Activated CD8-positive, alpha-beta T cell treated with anti-CD3 and anti-CD28 coated beads for 36 hours (primary cell): ENCODE data around the gene SLC35B2. TPM values are rescaled to one million over a fixed set of nuclear protein-coding genes. Genes with fewer than 3 reads are reported as not detected.

Experiments
- ATAC-seq: fragments of 200-7000 bp; cut with Tn5 transposase; one replicate; pipeline ENCODE4 v1.10.0; 2021; ENCODE audit warnings: mild to moderate bottlenecking, moderate library complexity
- CTCF ChIA-PET: fragments of 350-600 bp; sonication (Branson Sonifier 250); formaldehyde crosslinking; loops from one replicate; lab custom pipeline; 2021; ENCODE audit warnings: antibody characterized with exemption; lab: Charles Lee
- POLR2A ChIA-PET: fragments of 350-600 bp; sonication (Branson Sonifier 250); formaldehyde crosslinking; loops from one replicate; lab custom pipeline; 2021; ENCODE audit warnings: antibody characterized with exemption; lab: Charles Lee
- DNase-seq: peaks from one replicate; pipeline ENCODE4 v3.0.0-alpha.2; 2020
- H3K27ac Mint-ChIP-seq: one replicate; pipeline ENCODE4 v1.8.0; 2021; ENCODE audit warnings: mild to moderate bottlenecking, mixed read lengths
- H3K27me3 Mint-ChIP-seq: one replicate; pipeline ENCODE4 v1.8.0; 2021; ENCODE audit warnings: mixed read lengths
- H3K36me3 Mint-ChIP-seq: one replicate; pipeline ENCODE4 v1.8.0; 2021; ENCODE audit warnings: low read depth, mixed read lengths
- H3K4me1 Mint-ChIP-seq: one replicate; pipeline ENCODE4 v1.8.0; 2021; ENCODE audit warnings: low read depth, mixed read lengths
- H3K4me3 Mint-ChIP-seq: one replicate; pipeline ENCODE4 v1.8.0; 2021; ENCODE audit warnings: mild to moderate bottlenecking, moderate library complexity, mixed read lengths
- H3K9me3 Mint-ChIP-seq: one replicate; pipeline ENCODE4 v1.8.0; 2021; ENCODE audit warnings: mixed read lengths
- CTCF ChIP-seq: fragments of 200-600 bp; IDR thresholded peaks from one replicate; pipeline ENCODE4 v1.8.0; 2022; ENCODE audit warnings: antibody characterized with exemption, mild to moderate bottlenecking
- intact Hi-C: fragments of 100-400 bp; cut with micrococcal nuclease; formaldehyde crosslinking; loops from one replicate; pipeline ENCODE4 v1.10.0; 2022
- total RNA-seq, 2 experiments: library from RNA; stranded (reverse); gene quantifications; one replicate each; pipeline ENCODE4 v1.2.3, GENCODE V29; 2021

SLC35B2 gene
- total RNA-seq, 2 experiments from 2014 or later: 15.4 to 16.7 TPM

- TF ChIP-seq CTCF: no peak
- CTCF ChIA-PET: interaction anchor here (0.8 to 1.8 kb wide), 5 partner anchors 9 to 80 kb away, joined by 3 to 6 read pairs (median 4); no protein-coding TSS in a partner anchor
- Mint-ChIP-seq H3K27me3 (peaks cover 2% of the 10 kb centered on the region), H3K4me1 (peaks cover 72% of the 10 kb centered on the region), H3K4me3 (peak overlapping the region; percentile 100), H3K9me3 (no peaks in the 10 kb centered on the region), H3K36me3 (peaks cover 73% of the 10 kb centered on the region), H3K27ac (peak overlapping the region; percentile 62)
- ATAC-seq (no peak), DNase-seq (no peak)
- POLR2A ChIA-PET: interaction anchor here (0.6 to 17.2 kb wide), 5 partner anchors 6 to 64 kb away, joined by 3 to 486 read pairs (median 5); partner anchors contain the start of gene HSP90AB1
- intact Hi-C loops: no loop called here
Measured at GRCh38 chr6:44251576-44252524, 5.5 kb downstream of the SLC35B2 start.

- H3K36me3 Mint-ChIP-seq: peaks cover 74% of the 10 kb centered on the region
- TF ChIP-seq CTCF: no peak
- peak overlapping the region; percentile 100 for H3K4me3 Mint-ChIP-seq
- intact Hi-C loops: no loop called here
- POLR2A ChIA-PET: interaction anchor here (1.0 to 17.2 kb wide), 4 partner anchors 5 to 18 kb away, joined by 5 to 486 read pairs (median 16); partner anchors contain the start of gene HSP90AB1
- peaks cover 65% of the 10 kb centered on the region for H3K4me1 Mint-ChIP-seq
- CTCF ChIA-PET: interaction anchor here (0.8 to 1.6 kb wide), 3 partner anchors 11 to 14 kb away, joined by 3 to 5 read pairs (median 4); no protein-coding TSS in a partner anchor
- peak overlapping the region; percentile 100 for H3K27ac Mint-ChIP-seq
- ATAC-seq (no peak), DNase-seq (no peak)
- H3K27me3 Mint-ChIP-seq: peaks cover 3% of the 10 kb centered on the region
- no peaks in the 10 kb centered on the region for H3K9me3 Mint-ChIP-seq
Measured at GRCh38 chr6:44250718-44251123, 6.6 kb downstream of the SLC35B2 start.

GRCh38 chr6:44250067-44250717 is 7.1 kb downstream of the SLC35B2 start:
- intact Hi-C loops: no loop called here
- Mint-ChIP-seq H3K27ac (peak overlapping the region; percentile 100), H3K4me3 (peak overlapping the region; percentile 100), H3K36me3 (peaks cover 72% of the 10 kb centered on the region), H3K4me1 (peaks cover 65% of the 10 kb centered on the region), H3K27me3 (peaks cover 3% of the 10 kb centered on the region), H3K9me3 (no peaks in the 10 kb centered on the region)
- DNase-seq (no peak), ATAC-seq (no peak)
- CTCF ChIA-PET: interaction anchor here (1.2 to 1.6 kb wide), 2 partner anchors 12 to 14 kb away, joined by 4 to 5 read pairs; no protein-coding TSS in a partner anchor
- no peak for TF ChIP-seq CTCF
- POLR2A ChIA-PET: interaction anchor here (1.2 to 17.2 kb wide), 5 partner anchors 5 to 81 kb away, joined by 3 to 486 read pairs (median 131); partner anchors contain the start of genes HSP90AB1, NFKBIE, SLC29A1 and SLC35B2

- Mint-ChIP-seq H3K4me1 (peaks cover 58% of the 10 kb centered on the region), H3K27ac (peak overlapping the region; percentile 100), H3K36me3 (peaks cover 72% of the 10 kb centered on the region), H3K9me3 (no peaks in the 10 kb centered on the region), H3K27me3 (peaks cover 3% of the 10 kb centered on the region), H3K4me3 (peak overlapping the region; percentile 100)
- POLR2A ChIA-PET: interaction anchor here (1.1 to 10.9 kb wide), 6 partner anchors 10 to 125 kb away, joined by 3 to 486 read pairs (median 34); partner anchors contain the start of genes NFKBIE, SLC29A1 and SLC35B2
- DNase-seq: no peak
- TF ChIP-seq CTCF: no peak
- no peak for ATAC-seq
- intact Hi-C loops: no loop called here
- CTCF ChIA-PET: interaction anchor here (0.8 to 7.3 kb wide), 2 partner anchors 8 to 77 kb away, joined by 3 to 47 read pairs; partner anchors contain the start of gene SLC35B2
Measured at GRCh38 chr6:44249082-44249748, 8.1 kb downstream of the SLC35B2 start.
